Measurements from ENCODE around the gene UBE2D2. TPM values are rescaled to one million over a fixed set of nuclear protein-coding genes. Genes with fewer than 3 reads are reported as not detected.

The UBE2D2 gene
- polyA plus RNA-seq, 2 of the 4 experiments (the other 2 are of a cell fraction): 74.8 to 115 TPM

DNA sequence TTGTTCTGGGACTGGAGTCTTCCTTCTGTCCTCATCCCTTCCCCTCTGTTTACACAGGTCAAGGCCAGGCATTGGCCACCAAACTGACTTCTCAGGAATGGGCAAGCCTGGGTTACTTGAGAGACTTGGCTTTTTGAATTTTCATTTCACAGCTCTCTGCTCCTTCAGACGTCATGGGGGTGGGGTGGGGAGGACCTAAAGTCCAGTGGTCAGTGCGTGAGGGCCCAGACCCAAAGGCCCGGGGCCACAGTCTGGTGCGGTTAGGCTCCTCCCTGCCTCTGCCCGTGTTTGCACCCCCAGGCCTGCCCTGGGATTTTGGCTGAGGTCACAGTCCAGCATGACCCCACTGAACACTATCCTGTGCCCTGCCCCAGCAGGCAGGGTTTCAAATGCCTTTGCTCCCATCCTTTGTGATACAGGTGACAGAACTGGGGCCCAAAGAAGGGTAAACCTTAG lies 82.9 kb downstream of the UBE2D2 start:
- no peak for FAIRE-seq
- CTCF ChIA-PET: interaction anchor here (1.2 to 17.1 kb wide), 4 partner anchors 9 to 124 kb away, joined by 4 to 267 read pairs (median 102); no protein-coding TSS in a partner anchor

DNA sequence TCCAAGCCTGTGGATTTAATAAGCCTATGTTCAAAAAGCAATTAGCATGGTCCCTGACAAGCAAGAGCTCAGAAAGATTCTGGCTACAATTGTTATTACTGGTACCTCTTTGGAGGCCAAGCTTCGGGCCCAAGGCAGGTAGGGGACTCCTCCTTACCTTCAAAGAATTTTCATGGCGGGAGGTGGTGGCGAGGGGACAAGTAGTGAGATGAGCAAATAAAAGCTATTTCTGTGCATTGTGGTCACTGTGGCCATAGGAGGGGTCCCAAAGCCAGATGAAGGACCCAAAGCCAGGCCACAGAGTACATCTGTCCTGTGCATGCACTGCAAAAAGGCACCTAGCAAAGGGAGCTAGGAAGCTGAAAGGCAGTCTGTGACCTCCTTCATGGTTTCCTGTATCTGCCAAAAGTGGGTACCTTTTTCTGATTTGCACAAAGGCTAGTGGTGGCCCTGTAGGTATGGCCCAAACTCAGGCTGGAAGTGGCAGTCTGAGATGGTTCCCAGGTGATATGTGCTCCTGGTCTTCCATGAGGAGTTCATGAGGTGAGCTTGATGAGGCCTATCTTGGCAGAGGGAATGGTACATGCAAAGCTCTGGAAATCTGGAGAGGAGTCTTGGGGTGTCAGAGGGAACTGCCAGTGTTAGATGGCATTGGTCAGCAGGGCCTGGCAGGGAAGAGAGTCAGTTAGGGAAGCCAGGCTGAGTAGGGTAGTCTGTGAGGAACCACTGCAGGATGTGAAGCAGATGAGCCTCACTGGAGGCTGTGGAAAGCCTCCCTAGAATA lies 83.7 kb downstream of the UBE2D2 start:
- Histone ChIP-seq H3K27ac (peak overlapping the region; percentile 85 to 91; a peak in 4 of 6 replicates), H3K9me3 (no peaks in the 10 kb centered on the region), H3K4me1 (peaks cover 62% of the 10 kb centered on the region), H3K4me2 (peak overlapping the region; percentile 74; the same call in 2 of the 3 replicates), H3K4me3 (no peak overlapping the region)
- no peak for ATAC-seq
- no peak for DNase-seq (ENCODE audit: low read depth in 1 of 2, low spot score in 1 of 2)
- TF ChIP-seq ESRRA (IDR thresholded peaks at IDR 0.05; ENCODE audit: borderline replicate concordance, low read length): no peak
- no peak for TF ChIP-seq RFX5 (IDR thresholded peaks at IDR 0.05)
- 98% methylated on average over 3 of the region's 3 CpGs for WGBS (ENCODE audit: missing lambda C conversion rate)
- POLR2A ChIA-PET: interaction anchor here (1.7 kb wide), 1 partner anchor 9 kb away, joined by 5 read pairs; no protein-coding TSS in a partner anchor
- CTCF ChIA-PET: interaction anchor here (0.6 to 17.1 kb wide), 6 partner anchors 10 to 132 kb away, joined by 3 to 267 read pairs (median 6); no protein-coding TSS in a partner anchor
- no peak for FAIRE-seq

More for the DNA sequence above, 82.9 kb downstream of the UBE2D2 start:
- POLR2A ChIA-PET: interaction anchor here (1.7 kb wide), 1 partner anchor 9 kb away, joined by 5 read pairs; no protein-coding TSS in a partner anchor
- H3K4me2 ChIP-seq: peak overlapping the region; percentile 74
- no peaks in the 10 kb centered on the region for H3K9me3 ChIP-seq
- H3K27ac ChIP-seq: peak overlapping the region; percentile 85 to 91
- no peak overlapping the region for H3K4me3 ChIP-seq
- WGBS (ENCODE audit: missing lambda C conversion rate): 81% methylated on average over 4 of the region's 5 CpGs
- H3K4me1 ChIP-seq: peaks cover 68% of the 10 kb centered on the region
- TF ChIP-seq MAFK (IDR thresholded peaks at IDR 0.05; ENCODE audit: partially characterized antibody) (no peak), CHD2 (IDR thresholded peaks at IDR 0.05; ENCODE audit: low read length, partially characterized antibody) (no peak), POLR2AphosphoS2 (conservative IDR thresholded peaks at IDR 0.05; ENCODE audit: low read length) (no peak), BHLHE40 (IDR thresholded peaks at IDR 0.05; ENCODE audit: low read depth, low read length) (no peak), JUN (IDR thresholded peaks at IDR 0.05) (no peak), PHF8 (IDR thresholded peaks at IDR 0.05; ENCODE audit: borderline replicate concordance, low read depth) (no peak)
- TF ChIP-seq, protein P1, sequence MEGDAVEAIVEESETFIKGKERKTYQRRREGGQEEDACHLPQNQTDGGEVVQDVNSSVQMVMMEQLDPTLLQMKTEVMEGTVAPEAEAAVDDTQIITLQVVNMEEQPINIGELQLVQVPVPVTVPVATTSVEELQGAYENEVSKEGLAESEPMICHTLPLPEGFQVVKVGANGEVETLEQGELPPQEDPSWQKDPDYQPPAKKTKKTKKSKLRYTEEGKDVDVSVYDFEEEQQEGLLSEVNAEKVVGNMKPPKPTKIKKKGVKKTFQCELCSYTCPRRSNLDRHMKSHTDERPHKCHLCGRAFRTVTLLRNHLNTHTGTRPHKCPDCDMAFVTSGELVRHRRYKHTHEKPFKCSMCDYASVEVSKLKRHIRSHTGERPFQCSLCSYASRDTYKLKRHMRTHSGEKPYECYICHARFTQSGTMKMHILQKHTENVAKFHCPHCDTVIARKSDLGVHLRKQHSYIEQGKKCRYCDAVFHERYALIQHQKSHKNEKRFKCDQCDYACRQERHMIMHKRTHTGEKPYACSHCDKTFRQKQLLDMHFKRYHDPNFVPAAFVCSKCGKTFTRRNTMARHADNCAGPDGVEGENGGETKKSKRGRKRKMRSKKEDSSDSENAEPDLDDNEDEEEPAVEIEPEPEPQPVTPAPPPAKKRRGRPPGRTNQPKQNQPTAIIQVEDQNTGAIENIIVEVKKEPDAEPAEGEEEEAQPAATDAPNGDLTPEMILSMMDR (IDR thresholded peaks at IDR 0.05): no peak
- TF ChIP-seq, protein P2, sequence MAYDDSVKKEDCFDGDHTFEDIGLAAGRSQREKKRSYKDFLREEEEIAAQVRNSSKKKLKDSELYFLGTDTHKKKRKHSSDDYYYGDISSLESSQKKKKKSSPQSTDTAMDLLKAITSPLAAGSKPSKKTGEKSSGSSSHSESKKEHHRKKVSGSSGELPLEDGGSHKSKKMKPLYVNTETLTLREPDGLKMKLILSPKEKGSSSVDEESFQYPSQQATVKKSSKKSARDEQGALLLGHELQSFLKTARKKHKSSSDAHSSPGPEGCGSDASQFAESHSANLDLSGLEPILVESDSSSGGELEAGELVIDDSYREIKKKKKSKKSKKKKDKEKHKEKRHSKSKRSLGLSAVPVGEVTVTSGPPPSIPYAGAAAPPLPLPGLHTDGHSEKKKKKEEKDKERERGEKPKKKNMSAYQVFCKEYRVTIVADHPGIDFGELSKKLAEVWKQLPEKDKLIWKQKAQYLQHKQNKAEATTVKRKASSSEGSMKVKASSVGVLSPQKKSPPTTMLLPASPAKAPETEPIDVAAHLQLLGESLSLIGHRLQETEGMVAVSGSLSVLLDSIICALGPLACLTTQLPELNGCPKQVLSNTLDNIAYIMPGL (CRISPR knock-in tag; IDR thresholded peaks at IDR 0.05; ENCODE audit: borderline replicate concordance): no peak
- TF ChIP-seq, protein P3, sequence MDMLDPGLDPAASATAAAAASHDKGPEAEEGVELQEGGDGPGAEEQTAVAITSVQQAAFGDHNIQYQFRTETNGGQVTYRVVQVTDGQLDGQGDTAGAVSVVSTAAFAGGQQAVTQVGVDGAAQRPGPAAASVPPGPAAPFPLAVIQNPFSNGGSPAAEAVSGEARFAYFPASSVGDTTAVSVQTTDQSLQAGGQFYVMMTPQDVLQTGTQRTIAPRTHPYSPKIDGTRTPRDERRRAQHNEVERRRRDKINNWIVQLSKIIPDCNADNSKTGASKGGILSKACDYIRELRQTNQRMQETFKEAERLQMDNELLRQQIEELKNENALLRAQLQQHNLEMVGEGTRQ (IDR thresholded peaks at IDR 0.05): no peak
- DNase-seq (ENCODE audit: low read depth in 1 of 2, low spot score in 1 of 2) (no peak), ATAC-seq (no peak)

DNA sequence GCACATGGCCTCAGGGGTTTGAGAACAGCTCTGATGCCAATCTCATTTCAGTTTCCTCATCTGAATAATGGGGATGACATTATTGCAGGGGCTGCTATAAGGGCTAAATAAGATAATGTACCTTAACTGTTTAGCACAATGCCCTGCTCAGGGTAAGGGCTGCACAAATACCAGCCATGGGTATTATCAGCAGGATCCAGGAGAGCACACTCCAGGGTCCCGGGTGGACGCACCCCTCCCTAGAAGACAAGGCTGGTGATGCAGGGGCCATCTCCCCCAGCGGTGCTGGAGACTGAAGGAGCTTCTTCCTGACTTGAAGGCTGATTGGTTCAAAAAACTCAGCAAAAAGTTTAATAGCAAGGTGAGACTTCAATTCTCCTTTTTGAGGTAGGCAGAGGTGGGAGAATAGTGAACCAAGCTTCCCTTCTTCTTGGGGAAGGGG lies 84.3 kb downstream of the UBE2D2 start:
- Histone ChIP-seq H3K27ac (peak overlapping the region in 1 of 2 experiments; percentile 91; a peak in 2 of 6 replicates), H3K9me3 (no peaks in the 10 kb centered on the region), H3K4me2 (no peak overlapping the region), H3K4me3 (no peak overlapping the region), H3K4me1 (peaks cover 62% of the 10 kb centered on the region)
- DNase-seq (ENCODE audit: low read depth in 1 of 2, low spot score in 1 of 2) (no peak), ATAC-seq (no peak), FAIRE-seq (no peak)
- ChIA-PET POLR2A (interaction anchor here (1.7 kb wide), 1 partner anchor 10 kb away, joined by 5 read pairs; no protein-coding TSS in a partner anchor), CTCF (interaction anchor here (0.6 to 17.1 kb wide), 6 partner anchors 9 to 122 kb away, joined by 4 to 267 read pairs (median 7); no protein-coding TSS in a partner anchor)
- WGBS (ENCODE audit: missing lambda C conversion rate): 85% methylated on average over 3 of the region's 3 CpGs
- TF ChIP-seq POLR2A (IDR thresholded peaks at IDR 0.05; ENCODE audit: low read length): no peak
- TF ChIP-seq POLR2AphosphoS2 (conservative IDR thresholded peaks at IDR 0.05; ENCODE audit: low read length): no peak
- no peak for TF ChIP-seq RAD21 (conservative IDR thresholded peaks at IDR 0.05 in 1 of 2, IDR thresholded peaks at IDR 0.05 in 1 of 2)
- TF ChIP-seq, protein P4, sequence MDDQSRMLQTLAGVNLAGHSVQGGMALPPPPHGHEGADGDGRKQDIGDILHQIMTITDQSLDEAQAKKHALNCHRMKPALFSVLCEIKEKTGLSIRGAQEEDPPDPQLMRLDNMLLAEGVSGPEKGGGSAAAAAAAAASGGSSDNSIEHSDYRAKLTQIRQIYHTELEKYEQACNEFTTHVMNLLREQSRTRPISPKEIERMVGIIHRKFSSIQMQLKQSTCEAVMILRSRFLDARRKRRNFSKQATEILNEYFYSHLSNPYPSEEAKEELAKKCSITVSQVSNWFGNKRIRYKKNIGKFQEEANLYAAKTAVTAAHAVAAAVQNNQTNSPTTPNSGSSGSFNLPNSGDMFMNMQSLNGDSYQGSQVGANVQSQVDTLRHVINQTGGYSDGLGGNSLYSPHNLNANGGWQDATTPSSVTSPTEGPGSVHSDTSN (IDR thresholded peaks at IDR 0.05): no peak
- TF ChIP-seq, protein P1 (IDR thresholded peaks at IDR 0.05): no peak
- TF ChIP-seq CEBPB (IDR thresholded peaks at IDR 0.05): no peak
- no peak for TF ChIP-seq TP53 (CRISPR knock-in tag; IDR thresholded peaks at IDR 0.05)
- TF ChIP-seq HOXA7 (CRISPR knock-in tag; IDR thresholded peaks at IDR 0.05): no peak
- no peak for TF ChIP-seq JUNB (IDR thresholded peaks at IDR 0.05)
- no peak for TF ChIP-seq FOSB (CRISPR knock-in tag; IDR thresholded peaks at IDR 0.05)
- no peak for TF ChIP-seq HOXB13 (CRISPR knock-in tag; IDR thresholded peaks at IDR 0.05; ENCODE audit: low read depth)
- TF ChIP-seq SREBF2 (IDR thresholded peaks at IDR 0.05): no peak
